Mucosa of gallbladder (tissue), 1 donor: ENCODE measurements around the gene RHEB. TPM values are rescaled to one million over a fixed set of nuclear protein-coding genes. Genes with fewer than 3 reads are reported as not detected.
A peak's percentile ranks its signal among the peaks of the same experiment; 100 is the strongest.

ENCODE experiments used
- DNase-seq: peaks from one replicate; pipeline ENCODE4 v3.0.0-alpha.2; 2020; ENCODE audit warnings: low spot score
- total RNA-seq: library from RNA; stranded (reverse); gene quantifications from one replicate; pipeline ENCODE4 v1.2.1, GENCODE V29; 2021
- donor health status: DM: no; HTN: no; CAD: no.

Gene RHEB
- total RNA-seq, 1 donor from 2014 or later: 75.2 TPM

- no peak for DNase-seq
Measured at GRCh38 chr7:151431768-151432311, 87.9 kb downstream of the RHEB start.

- DNase-seq: no peak
Measured at GRCh38 chr7:151431281-151431767, 88.4 kb downstream of the RHEB start.

GRCh38 chr7:151430391-151431205 is 89.1 kb downstream of the RHEB start:
- DNase-seq: no peak

- no peak for DNase-seq
Measured at GRCh38 chr7:151429560-151430331, 89.9 kb downstream of the RHEB start.

- DNase-seq: no peak
Measured at GRCh38 chr7:151429237-151429559, 90.5 kb downstream of the RHEB start.

GRCh38 chr7:151428378-151429236 is 91.1 kb downstream of the RHEB start:
- DNase-seq: no peak

GRCh38 chr7:151427705-151428377 is 91.9 kb downstream of the RHEB start:
- no peak for DNase-seq

GRCh38 chr7:151426904-151427704 is 92.6 kb downstream of the RHEB start:
- no peak for DNase-seq

GRCh38 chr7:151426441-151426903 is 93.2 kb downstream of the RHEB start:
- DNase-seq: peak; percentile 76

- DNase-seq: peak; percentile 42
Measured at GRCh38 chr7:151425670-151426440, 93.8 kb downstream of the RHEB start.

- no peak for DNase-seq
Measured at GRCh38 chr7:151424799-151425198, 94.9 kb downstream of the RHEB start.

- no peak for DNase-seq
Measured at GRCh38 chr7:151423936-151424335, 95.8 kb downstream of the RHEB start.

GRCh38 chr7:151423226-151423625 is 96.5 kb downstream of the RHEB start:
- no peak for DNase-seq

GRCh38 chr7:151422212-151422611 is 97.5 kb downstream of the RHEB start:
- no peak for DNase-seq

GRCh38 chr7:151420144-151420543 is 99.6 kb downstream of the RHEB start:
- no peak for DNase-seq

GRCh38 chr7:151416941-151417315 is 102.8 kb downstream of the RHEB start:
- no peak for DNase-seq

GRCh38 chr7:151416112-151416940 is 103.4 kb downstream of the RHEB start:
- no peak for DNase-seq
